ENCODE measurements around the gene SPACDR. TPM values are rescaled to one million over a fixed set of nuclear protein-coding genes. Genes with fewer than 3 reads are reported as not detected.

The SPACDR gene
- total and polyA plus RNA-seq, 9 of the 15 experiments (the other 6 are each of a cell fraction or from before 2014, with no cell fraction given), result 0.07 to 0.55 (median 0.14) TPM; not detected in 1

GRCh38 chr7:100478958-100479660 is 15.0 kb upstream of the SPACDR start, which contains the start of gene TSC22D4 (continued):
- TF ChIP-seq LEF1 (IDR thresholded peaks at IDR 0.05) (peak; percentile 92), CGGBP1 (CRISPR knock-in tag; IDR thresholded peaks at IDR 0.05) (no peak), CCAR2 (IDR thresholded peaks at IDR 0.05; ENCODE audit: low read depth, low read length) (no peak), KLF10 (CRISPR knock-in tag; IDR thresholded peaks at IDR 0.05) (no peak), FOXK1 (CRISPR knock-in tag; IDR thresholded peaks at IDR 0.05; ENCODE audit: borderline replicate concordance) (no peak), ZNF217 (CRISPR knock-in tag; IDR thresholded peaks at IDR 0.05) (no peak), MYNN (IDR thresholded peaks at IDR 0.05) (peak; percentile 66; the same call in 1 of the 2 replicates), MYNN (CRISPR knock-in tag; IDR thresholded peaks at IDR 0.05) (no peak), RUNX1 (IDR thresholded peaks at IDR 0.05; ENCODE audit: low read depth) (no peak), GMEB1 (CRISPR knock-in tag; IDR thresholded peaks at IDR 0.05) (no peak), ESRRA (IDR thresholded peaks at IDR 0.05; ENCODE audit: borderline replicate concordance, low read depth) (peak; percentile 25; the same call in 1 of the 2 replicates), TEAD1 (CRISPR knock-in tag; IDR thresholded peaks at IDR 0.05) (no peak), SNIP1 (IDR thresholded peaks at IDR 0.05; ENCODE audit: low read depth) (no peak), U2AF1 (optimal IDR thresholded peaks at IDR 0.05; ENCODE audit: low read depth, low read length) (no peak), ZNF316 (IDR thresholded peaks at IDR 0.05) (no peak), ZNF644 (tag; IDR thresholded peaks at IDR 0.05; ENCODE audit: low read depth) (0 out of 2 replicates have a peak, but pooled peaks have one; percentile 54), ZNF76 (CRISPR knock-in tag; IDR thresholded peaks at IDR 0.05; ENCODE audit: borderline replicate concordance) (no peak), PTBP1 (IDR thresholded peaks at IDR 0.05; ENCODE audit: low read depth, low read length) (no peak), ZNF134 (CRISPR knock-in tag; conservative IDR thresholded peaks at IDR 0.05) (peak; percentile 90), POLR2AphosphoS2 (IDR thresholded peaks at IDR 0.05; ENCODE audit: low read length) (peak; percentile 39; the same call in 1 of the 2 replicates), EGR1 (conservative IDR thresholded peaks at IDR 0.05) (peak; percentile 84), ZNF436 (CRISPR knock-in tag; IDR thresholded peaks at IDR 0.05) (no peak), ZNF324 (CRISPR knock-in tag; IDR thresholded peaks at IDR 0.05) (no peak), MAFG (tag; conservative IDR thresholded peaks at IDR 0.05) (no peak), BRD9 (IDR thresholded peaks at IDR 0.05; ENCODE audit: low read depth, partially characterized antibody) (no peak), NR2F6 (CRISPR knock-in tag; IDR thresholded peaks at IDR 0.05) (no peak), MCM5 (IDR thresholded peaks at IDR 0.05; ENCODE audit: low read depth) (no peak), SMC3 (conservative IDR thresholded peaks at IDR 0.05; ENCODE audit: insufficient read depth, low read depth, low read length) (no peak), ZNF79 (CRISPR knock-in tag; IDR thresholded peaks at IDR 0.05; ENCODE audit: low read depth) (no peak), TRIM28 (IDR thresholded peaks at IDR 0.05) (peak; percentile 34; the same call in 1 of the 2 replicates), HNRNPLL (IDR thresholded peaks at IDR 0.05; ENCODE audit: low read depth, low read length, poor library complexity, severe bottlenecking) (no peak), BMI1 (IDR thresholded peaks at IDR 0.05; ENCODE audit: low read length) (no peak), RBM15 (IDR thresholded peaks at IDR 0.05; ENCODE audit: insufficient read depth, low read length) (no peak)

Data from K562 (cell line).